MCF 10A (cell line): Measurements from ENCODE around the gene USP14. TPM values are rescaled to one million over a fixed set of nuclear protein-coding genes. Genes with fewer than 3 reads are reported as not detected.
"Not testable (repeated sequence)": the region's sequence is repeated elsewhere in the genome, so short reads cannot be mapped to it uniquely, and the experiment has no call there.

Experiments used
- BruUV-seq: library from RNA; stranded (reverse); fragments of 400-500 nt; replicated peaks from 2 replicates; lab custom pipeline; 2021; lab: Mats Ljungman, UMichigan
- CTCF ChIA-PET: fragments of 300-600 bp; sonication (Branson Sonifier 250); formaldehyde crosslinking; extraction: SDS; loops from one replicate; lab custom pipeline; 2021; ENCODE audit warnings: antibody characterized with exemption, inconsistent platforms; lab: Yijun Ruan, JAX
- POLR2A ChIA-PET: fragments of 300-600, 350-650 bp; sonication (Branson Sonifier 250); formaldehyde crosslinking; extraction: SDS; loops from one replicate; lab custom pipeline; 2020; ENCODE audit warnings: antibody characterized with exemption, inconsistent platforms; lab: Yijun Ruan, JAX
- DNase-seq: peaks from one replicate; pipeline ENCODE4 v3.0.0-alpha.2; 2018; ENCODE audit not compliant: unreplicated experiment
- H3K27ac Mint-ChIP-seq: one replicate; pipeline ENCODE4 v1.8.0; 2022; ENCODE audit warnings: mild to moderate bottlenecking, low read depth, mixed read lengths; ENCODE audit not compliant: unreplicated experiment
- H3K27me3 Mint-ChIP-seq: one replicate; pipeline ENCODE4 v1.8.0; 2022; ENCODE audit warnings: mixed read lengths; ENCODE audit not compliant: insufficient read depth, unreplicated experiment
- H3K36me3 Mint-ChIP-seq: one replicate; pipeline ENCODE4 v1.8.0; 2022; ENCODE audit warnings: mild to moderate bottlenecking, moderate library complexity, mixed read lengths; ENCODE audit not compliant: insufficient read depth, unreplicated experiment
- H3K4me1 Mint-ChIP-seq: one replicate; pipeline ENCODE4 v1.8.0; 2022; ENCODE audit warnings: mixed read lengths; ENCODE audit not compliant: insufficient read depth, unreplicated experiment
- H3K4me3 Mint-ChIP-seq: one replicate; pipeline ENCODE4 v1.8.0; 2022; ENCODE audit warnings: mild to moderate bottlenecking, moderate library complexity, mixed read lengths; ENCODE audit not compliant: unreplicated experiment
- H3K9me3 Mint-ChIP-seq: one replicate; pipeline ENCODE4 v1.8.0; 2022; ENCODE audit warnings: mixed read lengths; ENCODE audit not compliant: unreplicated experiment
- intact Hi-C: fragments of 100-400 bp; cut with micrococcal nuclease; formaldehyde crosslinking; loops from 2 replicates; pipeline ENCODE4 v1.14.1; 2022
- total RNA-seq: library from RNA; stranded (reverse); gene quantifications from 2 replicates; pipeline ENCODE4 v1.2.3, GENCODE V29; 2022
- TF ChIP-seq, protein P1 (sequence below): fragments of 200-600 bp; IDR thresholded peaks from one replicate; pipeline ENCODE4 v1.8.0; 2022; ENCODE audit warnings: antibody characterized with exemption, mild to moderate bottlenecking; ENCODE audit not compliant: unreplicated experiment

Gene USP14
- total RNA-seq, 1 experiment from 2014 or later, result 76.7 TPM

DNA sequence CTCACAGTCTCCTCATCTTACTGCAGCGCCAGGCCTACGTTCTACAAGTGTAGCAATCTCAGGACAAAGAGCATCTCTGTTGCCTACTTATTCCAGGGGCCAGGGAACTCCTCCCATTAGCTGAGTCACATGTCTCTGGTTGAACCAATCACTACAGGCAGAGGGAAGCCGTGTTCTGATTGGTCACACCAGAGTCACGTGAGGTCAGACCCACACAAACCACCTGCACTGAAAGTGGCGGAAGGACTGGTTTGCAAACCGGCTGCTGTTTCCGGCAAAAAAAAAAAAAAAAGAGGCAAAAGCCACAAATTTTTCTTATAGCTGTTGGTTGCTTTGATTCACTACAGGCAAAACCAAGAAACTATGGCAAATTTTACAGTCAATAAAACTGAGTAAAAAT lies 21.9 kb upstream of the USP14 start:
- BruUV-seq, result no TSS peak
- no peak for DNase-seq
- no peak overlapping the region for H3K4me3 Mint-ChIP-seq
- H3K27me3 Mint-ChIP-seq, result no peaks in the 10 kb centered on the region
- H3K36me3 Mint-ChIP-seq, result no peaks in the 10 kb centered on the region
- no peak overlapping the region for H3K27ac Mint-ChIP-seq
- no peaks in the 10 kb centered on the region for H3K4me1 Mint-ChIP-seq
- CTCF ChIA-PET, result interaction anchor here (0.6 kb wide), 2 partner anchors 24 to 34 kb away, joined by 3 to 5 read pairs; no protein-coding TSS in a partner anchor
- TF ChIP-seq, protein P1, sequence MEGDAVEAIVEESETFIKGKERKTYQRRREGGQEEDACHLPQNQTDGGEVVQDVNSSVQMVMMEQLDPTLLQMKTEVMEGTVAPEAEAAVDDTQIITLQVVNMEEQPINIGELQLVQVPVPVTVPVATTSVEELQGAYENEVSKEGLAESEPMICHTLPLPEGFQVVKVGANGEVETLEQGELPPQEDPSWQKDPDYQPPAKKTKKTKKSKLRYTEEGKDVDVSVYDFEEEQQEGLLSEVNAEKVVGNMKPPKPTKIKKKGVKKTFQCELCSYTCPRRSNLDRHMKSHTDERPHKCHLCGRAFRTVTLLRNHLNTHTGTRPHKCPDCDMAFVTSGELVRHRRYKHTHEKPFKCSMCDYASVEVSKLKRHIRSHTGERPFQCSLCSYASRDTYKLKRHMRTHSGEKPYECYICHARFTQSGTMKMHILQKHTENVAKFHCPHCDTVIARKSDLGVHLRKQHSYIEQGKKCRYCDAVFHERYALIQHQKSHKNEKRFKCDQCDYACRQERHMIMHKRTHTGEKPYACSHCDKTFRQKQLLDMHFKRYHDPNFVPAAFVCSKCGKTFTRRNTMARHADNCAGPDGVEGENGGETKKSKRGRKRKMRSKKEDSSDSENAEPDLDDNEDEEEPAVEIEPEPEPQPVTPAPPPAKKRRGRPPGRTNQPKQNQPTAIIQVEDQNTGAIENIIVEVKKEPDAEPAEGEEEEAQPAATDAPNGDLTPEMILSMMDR, result no peak
- intact Hi-C loops, result no loop called here
- H3K9me3 Mint-ChIP-seq, result no peaks in the 10 kb centered on the region
- POLR2A ChIA-PET, result interaction anchor here (0.6 kb wide), 1 partner anchor 111 kb away, joined by 3 read pairs; no protein-coding TSS in a partner anchor

DNA sequence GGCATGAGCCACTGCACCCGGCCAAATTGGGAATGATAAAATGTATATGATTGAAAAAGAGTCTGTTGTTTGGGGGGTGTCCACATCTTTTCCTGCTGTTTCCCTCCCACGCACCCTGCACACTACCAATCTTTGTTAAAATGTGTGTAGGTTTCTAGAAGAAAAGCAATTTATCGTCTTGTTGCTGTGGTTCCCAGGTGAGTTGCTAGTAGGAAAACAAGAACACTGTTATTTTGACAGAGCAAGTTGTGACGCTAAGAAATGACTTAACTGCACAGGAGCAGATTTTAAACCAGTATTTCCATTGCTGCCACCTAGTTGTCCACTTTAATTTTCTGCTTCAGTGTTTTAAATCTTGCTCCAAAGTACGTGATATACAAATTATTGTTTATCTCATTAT lies 21.0 kb upstream of the USP14 start:
- H3K4me3 Mint-ChIP-seq, result no peak overlapping the region
- CTCF ChIA-PET, result no interaction called here
- H3K36me3 Mint-ChIP-seq, result no peaks in the 10 kb centered on the region
- H3K9me3 Mint-ChIP-seq, result no peaks in the 10 kb centered on the region
- no TSS peak for BruUV-seq
- intact Hi-C loops, result no loop called here
- no peaks in the 10 kb centered on the region for H3K27me3 Mint-ChIP-seq
- TF ChIP-seq, protein P1, result no peak
- H3K27ac Mint-ChIP-seq, result no peak overlapping the region
- no peak for DNase-seq
- POLR2A ChIA-PET, result no interaction called here
- no peaks in the 10 kb centered on the region for H3K4me1 Mint-ChIP-seq

DNA sequence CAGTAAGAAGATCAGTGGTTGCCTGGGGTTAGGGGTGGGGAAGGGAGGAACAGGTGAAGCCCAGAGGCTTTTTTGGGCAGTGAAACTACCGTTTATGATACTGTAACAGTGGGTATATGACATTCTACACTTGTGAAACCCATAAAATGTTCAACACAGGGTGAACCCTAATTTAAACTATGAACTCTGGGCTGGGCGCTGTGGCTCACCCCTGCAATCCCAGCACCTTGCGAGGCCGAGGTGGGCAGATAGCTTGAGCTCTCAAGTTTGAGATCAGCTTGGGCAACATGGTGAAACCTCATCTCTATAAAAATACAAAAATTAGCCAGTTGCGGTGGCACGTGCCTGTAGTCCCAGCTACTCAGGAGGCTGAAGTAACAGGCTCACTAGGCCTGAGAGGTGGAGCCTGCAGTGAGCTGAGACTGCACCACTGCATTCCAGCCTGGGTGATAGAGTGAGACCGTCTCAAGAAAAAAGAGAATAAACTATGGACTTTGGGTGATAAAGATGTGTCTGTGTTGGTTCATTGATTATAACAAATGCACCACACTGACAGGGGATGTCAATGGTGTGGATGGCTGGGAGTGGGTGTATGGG lies 17.6 kb upstream of the USP14 start:
- intact Hi-C loops, result no loop called here
- no peak for DNase-seq
- BruUV-seq, result no TSS peak
- Mint-ChIP-seq H3K4me3 (no peak overlapping the region), H3K27me3 (no peaks in the 10 kb centered on the region), H3K27ac (no peak overlapping the region), H3K9me3 (no peaks in the 10 kb centered on the region), H3K36me3 (no peaks in the 10 kb centered on the region), H3K4me1 (no peaks in the 10 kb centered on the region)
- TF ChIP-seq, protein P1, result no peak
- ChIA-PET CTCF (no interaction called here), POLR2A (no interaction called here)

DNA sequence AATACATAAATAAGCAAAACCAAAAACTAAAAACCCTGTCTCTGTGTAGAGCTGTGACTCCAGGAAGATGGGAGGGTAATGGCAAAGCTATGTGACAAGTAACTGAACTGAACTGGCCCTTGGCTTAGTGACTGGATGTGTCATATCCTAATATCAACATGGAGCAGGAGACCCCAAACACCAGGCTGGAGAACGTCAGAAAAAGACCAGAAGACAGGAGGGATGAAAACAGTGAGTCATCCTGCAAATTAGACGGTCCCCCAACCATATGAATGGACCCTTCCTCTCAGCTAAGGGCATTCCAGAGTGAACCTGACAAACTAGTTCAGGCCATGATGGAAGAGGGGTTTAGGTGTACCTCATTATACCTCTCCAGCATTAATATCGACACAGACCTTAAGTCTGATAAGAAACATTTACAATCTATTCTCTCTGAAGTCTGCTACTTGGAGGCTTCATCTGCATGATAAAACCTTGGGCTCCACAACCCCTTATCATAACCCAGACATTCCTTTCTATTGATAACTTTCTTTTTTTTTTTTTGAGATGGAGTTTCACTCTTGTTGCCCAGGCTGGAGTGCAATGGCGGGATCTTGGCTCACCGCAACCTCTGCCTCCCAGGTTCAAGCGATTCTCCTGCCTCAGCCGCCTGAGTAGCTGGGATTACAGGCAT lies 15.6 kb upstream of the USP14 start:
- H3K9me3 Mint-ChIP-seq, CTCF ChIA-PET, BruUV-seq, H3K4me1 Mint-ChIP-seq, intact Hi-C loops, POLR2A ChIA-PET, DNase-seq, H3K4me3 Mint-ChIP-seq, H3K36me3 Mint-ChIP-seq, H3K27ac Mint-ChIP-seq, H3K27me3 Mint-ChIP-seq: not testable (repeated sequence)
